HEK293 (cell line): ENCODE data around the gene MYO9B.

Experiments used
- CTCF ChIA-PET: fragments of 350-600 bp; formaldehyde crosslinking; extraction: SDS; loops from one replicate; lab custom pipeline; 2021; ENCODE audit warnings: antibody characterized with exemption; lab: Yijun Ruan, JAX
- POLR2A ChIA-PET: fragments of 300-600 bp; formaldehyde crosslinking; extraction: SDS; loops from one replicate; lab custom pipeline; 2020; ENCODE audit warnings: antibody characterized with exemption, inconsistent platforms; lab: Yijun Ruan, JAX
- H3K27ac ChIP-seq: fragments of 200-500 bp; sonication (Bioruptor generic); 2 replicates; pipeline ENCODE4 v1.5.1; 2014; ENCODE audit warnings: low read depth, low read length, control low read depth, inconsistent platforms; ENCODE audit errors: extremely low read depth
- H3K36me3 ChIP-seq, 2 experiments: fragments of 200-500 bp in 1 of 2; sonication (Bioruptor generic) in 1 of 2; 1 replicate in 1 of 2; 2 replicates in 1 of 2; pipeline ENCODE4 v1.5.1; 2014 to 2017; ENCODE audit warnings: inconsistent platforms in 2 of 2, low read length in 2 of 2; ENCODE audit not compliant: control insufficient read depth in 2 of 2, insufficient read depth in 1 of 2
- H3K4me1 ChIP-seq: fragments of 200-500 bp; sonication (Bioruptor generic); 2 replicates; pipeline ENCODE4 v1.5.1; 2014; ENCODE audit warnings: mild to moderate bottlenecking, low read length, inconsistent platforms; ENCODE audit not compliant: control insufficient read depth, insufficient read depth
- H3K4me3 ChIP-seq: 2 replicates; pipeline ENCODE4 v1.5.1; 2011; ENCODE audit warnings: low read depth, mild to moderate bottlenecking, control low read depth, low read length, moderate library complexity
- H3K9me3 ChIP-seq: fragments of 200-500 bp; sonication (Bioruptor generic); 2 replicates; pipeline ENCODE4 v1.5.1; 2014; ENCODE audit warnings: low read depth, low read length, inconsistent platforms; ENCODE audit not compliant: control insufficient read depth, insufficient read depth
- BCL11B ChIP-seq: fragments of 450-650 bp; formaldehyde crosslinking; IDR thresholded peaks from 2 replicates; pipeline ENCODE4 v1.5.1; 2016; ENCODE audit warnings: low read depth, missing biosample characterization, missing genetic modification characterization
- FEZF1 ChIP-seq: fragments of 450-650 bp; formaldehyde crosslinking; IDR thresholded peaks from 2 replicates; pipeline ENCODE4 v1.5.1; 2016; ENCODE audit warnings: missing biosample characterization, missing genetic modification characterization
- GLI2 ChIP-seq: fragments of 450-650 bp; formaldehyde crosslinking; IDR thresholded peaks from 2 replicates; pipeline ENCODE4; 2017; ENCODE audit warnings: missing biosample characterization, missing genetic modification characterization, low read depth, borderline replicate concordance
- IKZF3 ChIP-seq: fragments of 450-650 bp; IDR thresholded peaks from 2 replicates; pipeline ENCODE4 v1.5.0; 2018; ENCODE audit warnings: missing biosample characterization, mild to moderate bottlenecking, missing genetic modification characterization, moderate library complexity
- KLF10 ChIP-seq: fragments of 450-650 bp; IDR thresholded peaks from 2 replicates; pipeline ENCODE4 v1.5.1; 2018; ENCODE audit warnings: missing biosample characterization, mild to moderate bottlenecking, missing genetic modification characterization
- KLF8 ChIP-seq: fragments of 450-650 bp; formaldehyde crosslinking; IDR thresholded peaks from 2 replicates; pipeline ENCODE4 v1.5.1; 2016; ENCODE audit warnings: missing biosample characterization, missing genetic modification characterization
- MYNN ChIP-seq: fragments of 450-650 bp; formaldehyde crosslinking; IDR thresholded peaks from 2 replicates; pipeline ENCODE4 v1.5.1; 2016; ENCODE audit warnings: missing biosample characterization, missing genetic modification characterization, borderline replicate concordance
- ZNF133 ChIP-seq: fragments of 450-650 bp; formaldehyde crosslinking; IDR thresholded peaks from 2 replicates; pipeline ENCODE4 v1.5.1; 2016; ENCODE audit warnings: missing biosample characterization, missing genetic modification characterization
- ZNF24 ChIP-seq: fragments of 450-650 bp; formaldehyde crosslinking; IDR thresholded peaks from 2 replicates; pipeline ENCODE4 v1.5.1; 2016; ENCODE audit warnings: missing biosample characterization, missing genetic modification characterization
- ZNF302 ChIP-seq: fragments of 450-650 bp; formaldehyde crosslinking; IDR thresholded peaks from 2 replicates; pipeline ENCODE4 v1.5.1; 2016; ENCODE audit warnings: missing biosample characterization, missing genetic modification characterization, low read depth
- ZNF510 ChIP-seq: fragments of 450-650 bp; formaldehyde crosslinking; IDR thresholded peaks from 2 replicates; pipeline ENCODE4 v1.5.1; 2018; ENCODE audit warnings: mild to moderate bottlenecking, missing genetic modification characterization, missing biosample characterization; ENCODE audit not compliant: insufficient replicate concordance
- ZNF561 ChIP-seq: fragments of 450-650 bp; IDR thresholded peaks from 2 replicates; pipeline ENCODE4 v1.5.1; 2018; ENCODE audit warnings: missing biosample characterization, missing genetic modification characterization, borderline replicate concordance
- ZNF585B ChIP-seq: fragments of 450-650 bp; formaldehyde crosslinking; IDR thresholded peaks from 2 replicates; pipeline ENCODE4 v1.5.1; 2016; ENCODE audit warnings: missing biosample characterization, missing genetic modification characterization
- ZNF658 ChIP-seq: fragments of 450-650 bp; formaldehyde crosslinking; IDR thresholded peaks from 2 replicates; pipeline ENCODE4; 2016; ENCODE audit warnings: missing biosample characterization, missing genetic modification characterization
- ZNF768 ChIP-seq: fragments of 450-650 bp; formaldehyde crosslinking; IDR thresholded peaks from 2 replicates; pipeline ENCODE4 v1.5.1; 2018; ENCODE audit warnings: missing biosample characterization, mild to moderate bottlenecking, missing genetic modification characterization
- TF ChIP-seq, protein P1 (sequence below): fragments of 450-650 bp; formaldehyde crosslinking; IDR thresholded peaks from 2 replicates; pipeline ENCODE4 v1.5.1; 2016; ENCODE audit warnings: missing biosample characterization, missing genetic modification characterization
- TF ChIP-seq, protein P2 (sequence below): fragments of 450-650 bp; formaldehyde crosslinking; IDR thresholded peaks from 2 replicates; pipeline ENCODE4 v1.5.1; 2017; ENCODE audit warnings: missing biosample characterization, missing genetic modification characterization
- TF ChIP-seq, protein P3 (sequence below): fragments of 450-650 bp; formaldehyde crosslinking; IDR thresholded peaks from 2 replicates; pipeline ENCODE4 v1.5.1; 2016; ENCODE audit warnings: missing biosample characterization, missing genetic modification characterization
- TF ChIP-seq, protein P4 (sequence below): fragments of 450-650 bp; formaldehyde crosslinking; IDR thresholded peaks from 2 replicates; pipeline ENCODE4; 2016; ENCODE audit warnings: missing biosample characterization, missing genetic modification characterization
- TF ChIP-seq, protein P5 (sequence below): fragments of 450-650 bp; formaldehyde crosslinking; IDR thresholded peaks from 2 replicates; pipeline ENCODE4 v1.5.1; 2017; ENCODE audit warnings: missing biosample characterization, missing genetic modification characterization

The MYO9B gene

DNA sequence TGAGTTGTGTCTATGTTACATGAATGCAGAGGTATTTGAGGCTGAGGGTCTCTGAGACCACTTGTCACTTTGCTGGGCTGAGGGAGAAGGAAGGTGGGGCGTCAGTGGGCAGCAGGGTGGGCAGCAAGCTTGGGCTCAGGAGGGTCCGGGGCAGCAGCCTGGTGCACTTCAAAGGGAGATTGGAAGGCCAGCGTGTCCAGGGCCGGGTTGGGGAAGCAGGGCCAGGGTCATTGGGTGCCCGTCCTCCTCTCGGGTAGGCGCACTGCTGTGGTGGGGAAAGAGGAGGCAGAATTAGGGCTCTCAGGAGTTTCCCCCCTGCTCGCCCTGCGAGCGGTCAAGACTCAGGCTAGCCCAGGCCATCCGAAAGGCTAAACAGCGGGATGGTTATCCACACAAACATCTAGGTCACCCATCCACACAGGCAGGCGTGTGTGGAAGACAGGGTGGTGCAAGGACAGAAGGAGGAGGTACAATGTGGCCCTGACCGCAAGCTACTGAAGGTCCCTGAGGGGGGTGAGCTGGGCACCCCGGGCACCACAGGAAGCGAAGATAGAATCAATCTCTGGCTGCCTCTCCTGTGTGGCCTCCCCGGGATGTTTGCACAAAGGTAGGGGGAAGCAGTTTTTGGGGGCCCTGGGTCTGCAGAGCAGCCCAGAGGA, 37.7 kb downstream of the MYO9B start (continued):
- TF ChIP-seq, protein P1, sequence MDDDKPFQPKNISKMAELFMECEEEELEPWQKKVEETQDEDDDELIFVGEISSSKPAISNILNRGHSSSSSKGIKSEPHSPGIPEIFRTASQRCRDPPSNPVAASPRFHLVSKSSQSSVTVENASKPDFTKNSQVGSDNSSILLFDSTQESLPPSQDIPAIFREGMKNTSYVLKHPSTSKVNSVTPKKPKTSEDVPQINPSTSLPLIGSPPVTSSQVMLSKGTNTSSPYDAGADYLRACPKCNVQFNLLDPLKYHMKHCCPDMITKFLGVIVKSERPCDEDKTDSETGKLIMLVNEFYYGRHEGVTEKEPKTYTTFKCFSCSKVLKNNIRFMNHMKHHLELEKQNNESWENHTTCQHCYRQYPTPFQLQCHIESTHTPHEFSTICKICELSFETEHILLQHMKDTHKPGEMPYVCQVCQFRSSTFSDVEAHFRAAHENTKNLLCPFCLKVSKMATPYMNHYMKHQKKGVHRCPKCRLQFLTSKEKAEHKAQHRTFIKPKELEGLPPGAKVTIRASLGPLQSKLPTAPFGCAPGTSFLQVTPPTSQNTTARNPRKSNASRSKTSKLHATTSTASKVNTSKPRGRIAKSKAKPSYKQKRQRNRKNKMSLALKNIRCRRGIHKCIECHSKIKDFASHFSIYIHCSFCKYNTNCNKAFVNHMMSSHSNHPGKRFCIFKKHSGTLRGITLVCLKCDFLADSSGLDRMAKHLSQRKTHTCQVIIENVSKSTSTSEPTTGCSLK (tag by site-specific recombination), result no peak

DNA sequence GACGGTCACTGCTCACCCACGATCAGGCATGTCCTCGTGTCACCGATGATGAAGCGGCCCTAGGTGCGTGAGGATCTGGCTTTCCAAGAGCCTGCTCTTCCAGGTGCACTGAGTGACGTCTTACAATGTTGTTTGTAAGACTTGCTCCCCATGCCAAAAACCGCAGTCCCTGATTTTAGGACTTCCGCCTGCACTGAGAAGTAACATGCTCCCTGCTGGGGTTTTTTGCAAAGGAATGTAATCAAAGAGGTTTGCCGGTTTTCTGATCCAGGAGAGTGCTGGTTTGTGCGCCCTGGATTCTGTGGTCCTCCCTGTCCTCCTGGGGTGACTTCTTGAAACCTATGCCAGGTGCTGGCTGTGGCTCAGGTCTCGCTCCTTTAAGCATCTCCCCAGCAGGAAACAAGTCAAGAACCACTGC, 38.8 kb downstream of the MYO9B start:
- Histone ChIP-seq H3K4me1 (no peaks in the 10 kb centered on the region), H3K27ac (no peak overlapping the region), H3K4me3 (no peak overlapping the region), H3K9me3 (no peaks in the 10 kb centered on the region), H3K36me3 (peaks cover 0 to 6% of the 10 kb centered on the region in 2 experiments; a peak in 1 of 3 replicates)
- ChIA-PET POLR2A (no interaction called here), CTCF (no interaction called here)
- TF ChIP-seq MYNN (tag by site-specific recombination) (no peak), ZNF658 (no peak), KLF8 (tag by site-specific recombination) (no peak), IKZF3 (no peak), ZNF302 (tag by site-specific recombination) (no peak), ZNF561 (no peak)
- TF ChIP-seq, protein P2, sequence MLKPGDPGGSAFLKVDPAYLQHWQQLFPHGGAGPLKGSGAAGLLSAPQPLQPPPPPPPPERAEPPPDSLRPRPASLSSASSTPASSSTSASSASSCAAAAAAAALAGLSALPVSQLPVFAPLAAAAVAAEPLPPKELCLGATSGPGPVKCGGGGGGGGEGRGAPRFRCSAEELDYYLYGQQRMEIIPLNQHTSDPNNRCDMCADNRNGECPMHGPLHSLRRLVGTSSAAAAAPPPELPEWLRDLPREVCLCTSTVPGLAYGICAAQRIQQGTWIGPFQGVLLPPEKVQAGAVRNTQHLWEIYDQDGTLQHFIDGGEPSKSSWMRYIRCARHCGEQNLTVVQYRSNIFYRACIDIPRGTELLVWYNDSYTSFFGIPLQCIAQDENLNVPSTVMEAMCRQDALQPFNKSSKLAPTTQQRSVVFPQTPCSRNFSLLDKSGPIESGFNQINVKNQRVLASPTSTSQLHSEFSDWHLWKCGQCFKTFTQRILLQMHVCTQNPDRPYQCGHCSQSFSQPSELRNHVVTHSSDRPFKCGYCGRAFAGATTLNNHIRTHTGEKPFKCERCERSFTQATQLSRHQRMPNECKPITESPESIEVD, result no peak
- TF ChIP-seq, protein P3, sequence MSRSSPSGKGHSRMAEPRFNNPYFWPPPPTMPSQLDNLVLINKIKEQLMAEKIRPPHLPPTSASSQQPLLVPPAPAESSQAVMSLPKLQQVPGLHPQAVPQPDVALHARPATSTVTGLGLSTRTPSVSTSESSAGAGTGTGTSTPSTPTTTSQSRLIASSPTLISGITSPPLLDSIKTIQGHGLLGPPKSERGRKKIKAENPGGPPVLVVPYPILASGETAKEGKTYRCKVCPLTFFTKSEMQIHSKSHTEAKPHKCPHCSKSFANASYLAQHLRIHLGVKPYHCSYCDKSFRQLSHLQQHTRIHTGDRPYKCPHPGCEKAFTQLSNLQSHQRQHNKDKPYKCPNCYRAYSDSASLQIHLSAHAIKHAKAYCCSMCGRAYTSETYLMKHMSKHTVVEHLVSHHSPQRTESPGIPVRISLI (tag by site-specific recombination), result no peak

DNA sequence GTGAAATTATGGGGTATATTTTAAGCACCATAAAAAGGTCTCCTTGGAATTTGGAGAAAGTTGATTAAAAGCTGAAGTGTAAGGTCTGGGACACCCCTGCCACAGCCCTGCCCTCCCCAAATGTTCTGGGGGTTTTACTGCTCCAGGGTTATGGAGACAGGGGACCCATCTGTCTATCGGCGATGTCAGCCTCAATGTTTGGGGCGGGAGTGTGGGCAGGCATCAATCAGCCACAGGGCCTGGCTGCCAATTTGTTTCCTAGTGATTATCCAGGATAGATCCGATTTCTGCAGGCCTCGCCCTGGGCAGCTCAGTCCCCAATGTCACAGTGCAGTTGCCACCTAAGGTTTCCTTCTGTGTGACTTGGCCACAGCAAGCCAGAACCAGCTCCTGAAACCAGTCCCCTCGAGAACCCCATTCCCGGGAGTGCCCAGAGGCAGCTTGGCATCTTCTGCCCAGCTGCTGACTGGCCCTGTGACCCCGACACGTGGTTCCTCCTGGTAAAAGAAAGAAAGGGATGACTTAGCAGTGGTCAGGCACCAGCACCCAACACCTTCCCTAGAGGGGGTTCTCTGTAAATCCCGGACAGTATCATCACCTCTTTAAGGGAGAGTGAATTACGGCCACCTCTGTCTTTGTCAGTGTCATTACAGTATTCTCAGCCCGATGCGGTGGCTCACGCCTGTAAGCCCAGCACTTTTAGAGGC, 41.6 kb downstream of the MYO9B start:
- ChIA-PET CTCF (no interaction called here), POLR2A (no interaction called here)
- TF ChIP-seq, protein P4, sequence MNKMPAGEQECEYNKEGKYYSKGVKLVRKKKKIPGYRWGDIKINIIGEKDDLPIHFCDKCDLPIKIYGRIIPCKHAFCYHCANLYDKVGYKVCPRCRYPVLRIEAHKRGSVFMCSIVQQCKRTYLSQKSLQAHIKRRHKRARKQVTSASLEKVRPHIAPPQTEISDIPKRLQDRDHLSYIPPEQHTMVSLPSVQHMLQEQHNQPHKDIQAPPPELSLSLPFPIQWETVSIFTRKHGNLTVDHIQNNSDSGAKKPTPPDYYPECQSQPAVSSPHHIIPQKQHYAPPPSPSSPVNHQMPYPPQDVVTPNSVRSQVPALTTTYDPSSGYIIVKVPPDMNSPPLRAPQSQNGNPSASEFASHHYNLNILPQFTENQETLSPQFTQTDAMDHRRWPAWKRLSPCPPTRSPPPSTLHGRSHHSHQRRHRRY, result no peak
- TF ChIP-seq ZNF658, result no peak
- TF ChIP-seq, protein P2, result no peak
- TF ChIP-seq FEZF1 (tag by site-specific recombination), result no peak
- no peak for TF ChIP-seq ZNF24 (tag by site-specific recombination)
- no peak for TF ChIP-seq KLF10 (tag by site-specific recombination)
- TF ChIP-seq GLI2, result no peak
- no peak for TF ChIP-seq BCL11B
- TF ChIP-seq, protein P5, sequence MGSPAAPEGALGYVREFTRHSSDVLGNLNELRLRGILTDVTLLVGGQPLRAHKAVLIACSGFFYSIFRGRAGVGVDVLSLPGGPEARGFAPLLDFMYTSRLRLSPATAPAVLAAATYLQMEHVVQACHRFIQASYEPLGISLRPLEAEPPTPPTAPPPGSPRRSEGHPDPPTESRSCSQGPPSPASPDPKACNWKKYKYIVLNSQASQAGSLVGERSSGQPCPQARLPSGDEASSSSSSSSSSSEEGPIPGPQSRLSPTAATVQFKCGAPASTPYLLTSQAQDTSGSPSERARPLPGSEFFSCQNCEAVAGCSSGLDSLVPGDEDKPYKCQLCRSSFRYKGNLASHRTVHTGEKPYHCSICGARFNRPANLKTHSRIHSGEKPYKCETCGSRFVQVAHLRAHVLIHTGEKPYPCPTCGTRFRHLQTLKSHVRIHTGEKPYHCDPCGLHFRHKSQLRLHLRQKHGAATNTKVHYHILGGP (tag by site-specific recombination), result no peak
- no peak for TF ChIP-seq ZNF585B (tag by site-specific recombination)
- TF ChIP-seq ZNF133 (tag by site-specific recombination), result no peak
- no peak for TF ChIP-seq ZNF768 (tag by site-specific recombination)
- TF ChIP-seq ZNF510 (tag by site-specific recombination), result no peak
- H3K27ac ChIP-seq, result no peak overlapping the region
- no peak overlapping the region for H3K4me3 ChIP-seq
- no peaks in the 10 kb centered on the region for H3K9me3 ChIP-seq
- no peaks in the 10 kb centered on the region for H3K4me1 ChIP-seq
- H3K36me3 ChIP-seq, result no peaks in the 10 kb centered on the region
